GM12891 (cell line): Measurements from ENCODE around the gene DDX10.

ENCODE experiments used
- PAX5 ChIP-seq: IDR thresholded peaks from 2 replicates; pipeline ENCODE4 v1.6.1; 2011; ENCODE audit warnings: low read length, moderate library complexity, mild to moderate bottlenecking; ENCODE audit not compliant: insufficient read depth, severe bottlenecking
- POLR2A ChIP-seq: IDR thresholded peaks from 2 replicates; pipeline ENCODE4 v1.6.1; 2011; ENCODE audit warnings: low read depth, low read length, control low read depth
- POLR2AphosphoS5 ChIP-seq: IDR thresholded peaks from 2 replicates; pipeline ENCODE4 v1.6.1; 2011; ENCODE audit warnings: low read depth, low read length, control low read depth
- SPI1 ChIP-seq: IDR thresholded peaks from 2 replicates; pipeline ENCODE4 v1.6.1; 2011; ENCODE audit warnings: low read depth, low read length, control low read depth

DNA sequence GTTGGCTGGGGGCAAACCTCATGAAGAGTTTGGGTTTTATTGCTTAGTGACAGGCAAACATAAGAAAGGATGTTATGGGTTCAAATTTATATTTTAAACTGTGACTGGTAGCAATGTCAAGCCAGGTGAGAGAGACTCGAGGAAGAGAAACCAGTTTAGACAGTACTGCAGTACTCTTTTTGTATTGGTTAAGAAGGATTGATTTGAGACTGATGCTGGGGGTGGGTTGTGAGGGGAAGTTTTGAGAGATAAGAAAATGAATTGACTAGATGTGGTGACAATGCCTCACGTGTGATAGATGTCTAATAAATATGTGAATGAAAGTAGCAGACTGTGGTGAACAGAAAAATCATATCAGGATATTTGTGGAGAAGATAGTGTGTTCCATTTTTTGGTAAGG, 142.4 kb downstream of the DDX10 start:
- no peak for TF ChIP-seq POLR2A
- TF ChIP-seq POLR2AphosphoS5: no peak
- no peak for TF ChIP-seq SPI1
- TF ChIP-seq PAX5: no peak
